Tibial artery (tissue), 4 donors: ENCODE data around the gene PI16.

Experiments used
- DNase-seq, 2 donors: peaks; one replicate each; pipeline ENCODE4 v3.0.0-alpha.2; 2019
- H3K27ac ChIP-seq, 2 donors: fragments of 200-600 bp; sonication (generic) in 1 of 2; 1 replicate in 1 of 2; 2 replicates in 1 of 2; pipeline ENCODE4 v1.5.1; 2018 to 2019; ENCODE audit warnings: mild to moderate bottlenecking in 1 of 2
- H3K27me3 ChIP-seq, 2 donors: fragments of 200-600 bp; sonication (generic) in 1 of 2; one replicate each; pipeline versions ENCODE4 v1.5.1 to v1.6.0; 2016 to 2019
- H3K36me3 ChIP-seq, 3 donors: fragments of 200-600 bp; sonication (generic) in 2 of 3; one replicate each; pipeline ENCODE4 v1.5.1; 2016 to 2019; ENCODE audit warnings: mild to moderate bottlenecking in 2 of 3
- H3K4me1 ChIP-seq, 4 donors: fragments of 200-600 bp; sonication (generic) in 2 of 4; 1 replicate in 3 of 4; 2 replicates in 1 of 4; pipeline ENCODE4 v1.5.1; 2016 to 2019
- H3K4me3 ChIP-seq, 2 donors: fragments of 200-600 bp; sonication (generic) in 1 of 2; 1 replicate in 1 of 2; 2 replicates in 1 of 2; pipeline ENCODE4 v1.5.1; 2018 to 2019; ENCODE audit warnings: mild to moderate bottlenecking in 2 of 2
- H3K9me3 ChIP-seq, 3 donors: fragments of 200-600 bp; sonication (generic) in 1 of 3; one replicate each; pipeline ENCODE4 v1.5.1; 2016 to 2019
- CTCF ChIP-seq, 2 experiments: fragments of 200-600 bp in 1 of 2; fragments of 450-650 bp in 1 of 2; IDR thresholded peaks; one replicate each; pipeline ENCODE4 v1.5.1; 2017 to 2019; ENCODE audit warnings: antibody characterized with exemption in 2 of 2, mild to moderate bottlenecking in 1 of 2, moderate library complexity in 1 of 2
- intact Hi-C: fragments of 100-400 bp; cut with DNase I; formaldehyde crosslinking; loops from one replicate; pipeline ENCODE4 v1.15.0; 2023; ENCODE audit warnings: low total_unique reads

PI16 gene

GRCh38 chr6:36958775-36959554 lies 4.4 kb downstream of the PI16 start:
- DNase-seq, result peak in 1 of 2 donors; percentile 61
- TF ChIP-seq CTCF (IDR thresholded peaks at IDR 0.05), result no peak
- Histone ChIP-seq H3K4me1 (peaks cover 0 to 10% (median 0%) of the 10 kb centered on the region in 4 donors), H3K36me3 (no peaks in the 10 kb centered on the region), H3K27ac (no peak overlapping the region), H3K4me3 (no peak overlapping the region), H3K27me3 (no peaks in the 10 kb centered on the region), H3K9me3 (no peaks in the 10 kb centered on the region)
- intact Hi-C loops, result no loop called here

- intact Hi-C loops, result no loop called here
- Histone ChIP-seq H3K4me3 (no peak overlapping the region), H3K27me3 (no peaks in the 10 kb centered on the region), H3K27ac (no peak overlapping the region), H3K36me3 (no peaks in the 10 kb centered on the region), H3K4me1 (peaks cover 0 to 17% (median 2%) of the 10 kb centered on the region in 4 donors), H3K9me3 (no peaks in the 10 kb centered on the region)
- peak in 1 of 2 donors; percentile 41 for DNase-seq
- no peak for TF ChIP-seq CTCF (IDR thresholded peaks at IDR 0.05)
Observed at GRCh38 chr6:36959555-36960250, 5.2 kb downstream of the PI16 start.

- no peaks in the 10 kb centered on the region for H3K9me3 ChIP-seq
- intact Hi-C loops, result no loop called here
- H3K4me1 ChIP-seq, result peaks cover 0 to 20% (median 2%) of the 10 kb centered on the region in 4 donors
- no peak overlapping the region for H3K4me3 ChIP-seq
- H3K27ac ChIP-seq, result no peak overlapping the region
- peaks cover 0 to 9% (median 5%) of the 10 kb centered on the region in 3 donors for H3K36me3 ChIP-seq
- DNase-seq, result peak in 1 of 2 donors; percentile 58
- H3K27me3 ChIP-seq, result no peaks in the 10 kb centered on the region
- TF ChIP-seq CTCF (IDR thresholded peaks at IDR 0.05), result no peak
Observed at GRCh38 chr6:36961441-36962435, 7.2 kb downstream of the PI16 start.

DNA sequence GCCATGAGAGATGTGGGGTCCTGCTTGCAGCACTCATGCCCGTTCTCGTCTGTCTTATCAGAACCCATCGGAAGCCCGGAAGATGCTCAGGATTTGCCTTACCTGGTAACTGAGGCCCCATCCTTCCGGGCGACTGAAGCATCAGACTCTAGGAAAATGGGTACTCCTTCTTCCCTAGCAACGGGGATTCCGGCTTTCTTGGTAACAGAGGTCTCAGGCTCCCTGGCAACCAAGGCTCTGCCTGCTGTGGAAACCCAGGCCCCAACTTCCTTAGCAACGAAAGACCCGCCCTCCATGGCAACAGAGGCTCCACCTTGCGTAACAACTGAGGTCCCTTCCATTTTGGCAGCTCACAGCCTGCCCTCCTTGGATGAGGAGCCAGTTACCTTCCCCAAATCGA lies 8.3 kb downstream of the PI16 start:
- intact Hi-C loops, result no loop called here
- H3K27ac ChIP-seq, result no peak overlapping the region
- H3K4me1 ChIP-seq, result peaks cover 0 to 20% (median 2%) of the 10 kb centered on the region in 4 donors

More for the DNA sequence above, 8.3 kb downstream of the PI16 start:
- Histone ChIP-seq H3K27me3 (no peaks in the 10 kb centered on the region), H3K36me3 (peaks cover 8 to 19% (median 16%) of the 10 kb centered on the region in 3 donors), H3K4me3 (no peak overlapping the region), H3K9me3 (no peaks in the 10 kb centered on the region)
- TF ChIP-seq CTCF (IDR thresholded peaks at IDR 0.05), result no peak
- peak; percentile 78 to 79 for DNase-seq
